ENCODE measurements around the gene DAND5. TPM values are rescaled to one million over a fixed set of nuclear protein-coding genes. Genes with fewer than 3 reads are reported as not detected.

DAND5 gene, protein sequence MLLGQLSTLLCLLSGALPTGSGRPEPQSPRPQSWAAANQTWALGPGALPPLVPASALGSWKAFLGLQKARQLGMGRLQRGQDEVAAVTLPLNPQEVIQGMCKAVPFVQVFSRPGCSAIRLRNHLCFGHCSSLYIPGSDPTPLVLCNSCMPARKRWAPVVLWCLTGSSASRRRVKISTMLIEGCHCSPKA
- total RNA-seq: not detected in 2 replicates

DNA sequence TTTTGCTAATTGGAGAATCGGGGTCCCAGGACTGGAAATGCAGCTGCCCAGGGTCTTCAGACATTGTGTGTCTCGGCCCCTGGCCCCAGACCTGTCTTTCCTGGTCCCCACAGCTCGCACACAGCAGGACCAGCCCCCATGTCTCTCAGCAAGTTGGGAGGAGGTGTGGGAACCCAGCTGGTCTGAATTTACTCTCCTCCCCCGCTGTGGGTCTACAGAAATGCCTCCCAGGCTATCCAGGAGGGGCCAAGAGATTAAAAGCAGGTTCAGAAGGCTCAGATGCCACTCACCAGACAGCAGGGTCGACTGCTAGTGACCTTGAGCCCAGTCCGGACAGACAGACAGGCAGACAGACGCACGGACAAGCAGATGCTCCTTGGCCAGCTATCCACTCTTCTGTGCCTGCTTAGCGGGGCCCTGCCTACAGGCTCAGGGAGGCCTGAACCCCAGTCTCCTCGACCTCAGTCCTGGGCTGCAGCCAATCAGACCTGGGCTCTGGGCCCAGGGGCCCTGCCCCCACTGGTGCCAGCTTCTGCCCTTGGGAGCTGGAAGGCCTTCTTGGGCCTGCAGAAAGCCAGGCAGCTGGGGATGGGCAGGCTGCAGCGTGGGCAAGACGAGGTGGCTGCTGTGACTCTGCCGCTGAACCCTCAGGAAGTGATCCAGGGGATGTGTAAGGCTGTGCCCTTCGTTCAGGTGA is at the start of gene DAND5:
TSS of gene DAND5 (plus strand) at position 285 of the 697 bp plus-strand sequence. CDS start at position 370, 85 bp downstream.

DNA sequence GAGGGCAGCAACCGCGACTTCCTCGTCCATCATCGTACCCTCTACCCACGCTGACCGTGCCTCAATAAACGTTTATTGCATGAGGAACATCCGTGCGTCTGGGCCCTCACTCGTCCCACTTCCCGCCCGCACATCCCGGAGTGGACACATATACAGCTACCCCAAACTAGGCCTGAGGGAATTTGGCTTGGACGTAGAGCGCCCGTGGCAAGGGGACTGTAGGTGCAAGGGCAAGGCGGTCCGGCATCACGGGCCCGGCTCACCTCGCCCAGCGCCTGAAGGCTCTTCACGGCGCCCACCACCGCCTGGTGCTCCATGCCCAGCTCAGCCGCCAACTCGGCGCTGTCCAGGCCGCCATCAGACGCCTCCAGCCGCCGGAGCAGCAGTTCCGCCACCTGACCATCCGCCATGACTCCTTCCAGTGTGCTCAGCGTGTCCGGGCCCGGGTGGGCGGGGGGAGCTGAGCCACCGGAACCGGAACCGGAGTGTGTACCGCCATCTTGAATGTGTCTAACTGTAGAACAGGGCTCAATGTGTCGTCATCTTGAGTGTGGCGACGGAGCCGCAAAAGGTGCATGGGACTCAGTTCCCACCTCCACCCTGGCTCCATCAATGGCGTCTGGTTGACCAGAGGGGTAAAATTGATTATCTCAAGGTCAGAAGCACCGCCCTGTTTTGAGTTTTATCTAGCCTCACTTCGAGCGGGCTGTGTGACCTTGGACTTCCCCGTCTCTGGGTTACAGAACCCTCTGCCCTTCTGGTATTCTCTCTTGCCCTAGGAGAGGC is 35.9 kb upstream of the DAND5 start, which contains the start of gene FARSA:
TSS of gene FARSA (minus strand) at position 425 of the 786 bp plus-strand sequence. CDS start at position 410, 15 bp downstream.

DNA sequence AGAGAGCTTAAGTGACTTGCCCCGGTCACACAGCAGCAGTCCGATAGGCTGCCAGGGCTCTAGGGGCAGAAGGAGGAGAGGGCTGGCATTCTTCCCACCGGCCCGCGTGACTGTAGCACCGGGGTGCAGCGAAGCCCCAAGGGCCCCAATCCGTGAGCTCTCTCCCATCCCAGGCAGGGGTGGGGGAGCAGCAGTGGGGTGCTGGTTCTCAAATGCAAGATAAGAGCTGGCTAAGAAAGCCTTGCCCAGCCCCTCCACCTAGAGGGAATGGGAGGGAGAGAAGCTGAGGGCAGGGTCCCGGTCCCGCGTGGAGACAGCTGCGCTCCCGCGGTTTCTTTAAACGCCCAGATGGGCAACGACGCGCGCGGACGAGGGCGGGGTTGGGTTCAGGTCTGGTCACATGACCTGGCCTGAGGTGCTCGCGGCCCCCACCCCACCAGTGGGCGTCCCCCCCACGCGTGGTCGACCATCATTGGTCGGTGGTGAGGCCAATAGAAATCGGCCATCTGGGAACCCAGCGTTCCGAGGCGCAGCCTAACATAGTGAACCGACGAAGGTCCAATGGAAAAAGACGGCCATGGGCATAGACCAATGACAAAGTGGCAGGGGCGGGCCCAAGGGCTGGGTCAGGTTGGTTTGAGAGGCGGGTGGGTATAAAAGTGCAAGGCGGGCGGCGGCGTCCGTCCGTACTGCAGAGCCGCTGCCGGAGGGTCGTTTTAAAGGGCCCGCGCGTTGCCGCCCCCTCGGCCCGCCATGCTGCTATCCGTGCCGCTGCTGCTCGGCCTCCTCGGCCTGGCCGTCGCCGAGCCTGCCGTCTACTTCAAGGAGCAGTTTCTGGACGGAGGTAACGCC is 31.2 kb upstream of the DAND5 start, which contains the start of gene CALR:
TSS of gene CALR (plus strand) at position 683 of the 852 bp plus-strand sequence. CDS start at position 754, 71 bp downstream.

DNA sequence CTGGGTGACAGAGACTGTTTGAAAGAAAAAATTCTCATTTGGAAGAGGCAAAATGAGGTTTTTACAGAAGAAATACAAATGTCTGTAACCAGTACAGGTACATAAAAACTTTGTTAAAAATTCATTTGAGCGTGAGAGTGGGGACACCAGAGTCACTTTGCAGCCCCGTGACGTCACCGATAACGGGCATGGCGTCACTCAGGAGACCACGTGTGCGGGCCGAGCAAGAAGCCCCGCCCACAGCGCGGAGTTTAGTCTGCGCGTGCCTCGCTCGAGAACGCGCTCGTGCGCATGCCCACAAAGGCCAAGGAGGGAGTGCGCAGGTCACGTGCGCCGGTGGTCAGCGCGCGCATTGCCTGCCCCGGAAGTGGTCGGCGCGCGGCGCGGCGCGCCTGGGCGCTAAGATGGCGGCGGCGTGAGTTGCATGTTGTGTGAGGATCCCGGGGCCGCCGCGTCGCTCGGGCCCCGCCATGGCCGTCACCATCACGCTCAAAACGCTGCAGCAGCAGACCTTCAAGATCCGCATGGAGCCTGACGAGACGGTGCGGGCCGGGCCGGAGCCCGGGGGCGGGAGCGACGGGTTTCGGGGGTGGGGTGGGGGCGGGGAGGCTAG is 23.8 kb upstream of the DAND5 start, which contains the start of gene RAD23A:
TSS of gene RAD23A (plus strand) at position 384 of the 613 bp plus-strand sequence. CDS start at position 471, 87 bp downstream.

DNA sequence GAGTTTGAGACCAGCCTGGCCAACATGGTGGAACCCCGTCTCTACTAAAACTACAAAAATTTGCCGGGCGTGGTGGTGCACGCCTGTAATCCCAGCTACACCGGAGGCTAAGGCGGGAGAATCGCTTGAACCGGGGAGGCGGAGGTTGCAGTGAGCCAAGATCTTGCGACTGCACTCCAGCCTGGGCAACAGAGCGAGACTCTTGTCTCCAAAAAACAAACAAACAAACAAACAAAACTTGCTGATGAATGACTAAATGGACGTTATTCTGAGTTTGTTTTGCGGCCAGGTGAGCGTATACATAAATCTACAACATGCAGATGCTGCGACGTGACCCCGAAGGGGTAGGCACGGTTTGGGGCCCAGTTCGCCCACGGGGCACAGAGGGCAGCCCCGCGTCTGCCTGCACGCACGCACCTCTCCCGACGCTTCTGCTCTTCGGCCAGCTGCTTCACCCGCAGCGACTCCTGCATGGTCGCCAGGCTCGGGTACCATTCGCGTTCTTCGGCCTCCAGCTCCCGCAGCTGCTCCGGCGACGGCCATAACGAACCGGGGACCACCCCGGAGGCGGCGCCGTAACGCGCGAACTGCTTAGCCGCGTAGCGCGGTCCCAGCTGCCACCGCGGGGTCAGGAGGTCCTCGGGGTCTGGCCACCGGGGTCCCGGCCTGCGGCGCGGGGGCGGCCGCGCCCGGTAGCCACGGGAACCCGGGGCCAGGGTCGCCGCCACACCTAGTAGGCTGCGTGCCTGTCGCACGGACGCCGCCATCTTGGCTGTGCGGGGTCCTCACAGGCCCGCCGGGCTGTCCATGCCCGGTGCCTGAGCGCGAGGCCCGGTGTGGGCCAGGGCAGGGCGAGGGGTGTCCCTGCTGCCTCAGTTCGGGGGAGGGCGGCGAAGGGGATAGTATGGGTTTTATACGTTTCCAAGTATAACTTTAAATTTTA is 12.7 kb upstream of the DAND5 start, which contains the start of gene GADD45GIP1:
TSS of gene GADD45GIP1 (minus strand) at position 778 of the 943 bp plus-strand sequence. CDS start at position 767, 11 bp downstream.

DNA sequence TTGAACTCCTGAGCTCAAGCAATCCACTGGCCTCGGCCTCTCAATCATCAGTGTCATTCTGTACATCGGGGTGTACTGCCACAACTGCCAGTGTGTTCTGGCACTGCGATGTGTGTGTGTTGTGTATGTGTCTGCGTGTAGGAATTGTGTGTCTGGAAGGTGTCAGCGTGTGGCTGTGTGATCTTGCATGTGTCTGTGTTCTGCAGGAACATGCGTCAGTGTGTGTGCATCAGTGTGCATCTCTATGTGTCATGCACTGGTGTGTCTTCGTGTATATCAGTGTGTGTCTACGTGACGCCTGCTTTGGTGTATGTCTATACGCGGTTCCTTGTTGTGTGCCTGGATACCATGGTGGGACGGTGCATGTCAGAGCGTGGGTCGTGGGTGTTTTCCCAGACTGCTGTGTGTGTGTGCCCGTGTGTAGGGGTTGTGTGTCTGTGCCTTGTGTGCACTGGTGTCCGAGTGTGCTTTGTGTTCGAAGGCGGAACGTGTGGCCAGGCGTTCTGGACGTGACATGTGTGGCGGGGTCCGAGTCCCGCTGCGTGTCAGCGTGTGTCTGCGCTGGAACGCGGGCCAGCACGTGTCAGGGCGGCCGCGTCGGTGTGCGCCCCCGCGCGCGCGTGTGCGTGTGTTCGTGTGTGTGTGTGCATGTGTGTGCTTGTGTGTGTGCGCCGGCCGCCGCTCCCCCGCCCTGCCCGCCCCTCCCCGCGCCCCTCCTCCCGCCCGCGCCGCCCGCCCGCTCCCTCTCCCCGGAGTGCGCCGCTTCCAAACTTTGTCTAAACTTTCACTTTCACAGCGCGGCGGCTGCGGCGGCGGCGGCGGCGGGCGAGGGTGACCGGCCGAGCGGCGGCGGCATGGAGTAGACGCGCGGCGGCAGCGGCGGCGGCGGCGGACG is 25.6 kb downstream of the DAND5 start, which contains the start of gene NFIX:
TSS of gene NFIX (plus strand) at position 775 of the 895 bp plus-strand sequence. CDS start 363 bp downstream, outside the sequence.

Other genes starting within 250 kb of the DAND5 start
- gene TNPO2, start 245.6 kb upstream of the DAND5 start, total RNA-seq: 19.3 and 22.4 TPM in 2 replicates
- gene TRIR, start 234.9 kb upstream of the DAND5 start, total RNA-seq: 361 and 399 TPM in 2 replicates
- gene GET3, start 232.1 kb upstream of the DAND5 start, total RNA-seq: 122 and 149 TPM in 2 replicates
- not detected in 2 replicates for gene BEST2, start 217.8 kb upstream of the DAND5 start, total RNA-seq
- gene HOOK2, start 194.0 kb upstream of the DAND5 start, total RNA-seq: 7.0 and 10.9 TPM in 2 replicates
- 96.3 and 105 TPM in 2 replicates for gene JUNB, start 178.1 kb upstream of the DAND5 start, total RNA-seq
- gene PRDX2, start 167.8 kb upstream of the DAND5 start, total RNA-seq: 409 and 461 TPM in 2 replicates
- not detected in 2 replicates for gene THSD8, start 167.5 kb upstream of the DAND5 start, total RNA-seq
- gene RNASEH2A, start 163.0 kb upstream of the DAND5 start, total RNA-seq: 57.0 and 62.4 TPM in 2 replicates
- not detected in 2 replicates for gene RTBDN, start 135.0 kb upstream of the DAND5 start, total RNA-seq
- gene MAST1, start 131.1 kb upstream of the DAND5 start, total RNA-seq: 0.17 and 0.89 TPM in 2 replicates
- 21.3 and 28.6 TPM in 2 replicates for gene DNASE2, start 88.1 kb upstream of the DAND5 start, total RNA-seq
- 0.17 TPM in 1 of 2 replicates, not detected in the other for gene KLF1, start 82.4 kb upstream of the DAND5 start, total RNA-seq
- 49.1 and 51.1 TPM in 2 replicates for gene GCDH, start 78.4 kb upstream of the DAND5 start, total RNA-seq
- gene SYCE2, start 50.3 kb upstream of the DAND5 start, total RNA-seq: 0.74 and 0.84 TPM in 2 replicates
- 72.5 and 72.7 TPM in 2 replicates for gene FARSA, start 35.9 kb upstream of the DAND5 start, total RNA-seq
- gene CALR, start 31.0 kb upstream of the DAND5 start, total RNA-seq: 1,083 and 1,086 TPM in 2 replicates
- gene RAD23A, start 23.7 kb upstream of the DAND5 start, total RNA-seq: 138 and 145 TPM in 2 replicates
- gene GADD45GIP1, start 12.4 kb upstream of the DAND5 start, total RNA-seq: 63.0 and 81.9 TPM in 2 replicates
- 41.0 and 42.9 TPM in 2 replicates for gene NFIX, start 25.9 kb downstream of the DAND5 start, total RNA-seq
- gene LYL1, start 133.3 kb downstream of the DAND5 start, total RNA-seq: 3.2 and 3.3 TPM in 2 replicates
- gene TRMT1, start 147.2 kb downstream of the DAND5 start, total RNA-seq: 33.6 and 37.0 TPM in 2 replicates
- 73.7 and 79.7 TPM in 2 replicates for gene NACC1, start 148.7 kb downstream of the DAND5 start, total RNA-seq
- 81.5 and 91.0 TPM in 2 replicates for gene STX10, start 180.8 kb downstream of the DAND5 start, total RNA-seq
- gene IER2, start 180.8 kb downstream of the DAND5 start, total RNA-seq: 62.9 and 67.9 TPM in 2 replicates